Neuronal stem cell (in vitro differentiated cells): ENCODE results near the gene MSH3.

Experiments
- DNase-seq: peaks from one replicate; pipeline ENCODE4 v3.0.0-alpha.2; 2013; ENCODE audit warnings: low spot score
- H2AFZ ChIP-seq: one replicate; pipeline ENCODE4 v1.6.1; 2013; ENCODE audit warnings: mild to moderate bottlenecking, low read length, inconsistent platforms
- H2AK5ac ChIP-seq: 2 replicates; pipeline ENCODE4 v1.6.1; 2013; ENCODE audit warnings: low read depth, mild to moderate bottlenecking, inconsistent platforms, low read length, moderate library complexity, mixed read lengths
- H2BK120ac ChIP-seq: 2 replicates; pipeline ENCODE4 v1.6.1; 2013; ENCODE audit warnings: low read depth, mild to moderate bottlenecking, inconsistent platforms, low read length, moderate library complexity, mixed read lengths
- H2BK12ac ChIP-seq: one replicate; pipeline ENCODE4 v1.6.1; 2013; ENCODE audit warnings: low read length, inconsistent platforms
- H2BK15ac ChIP-seq: 2 replicates; pipeline ENCODE4 v1.6.1; 2013; ENCODE audit warnings: mild to moderate bottlenecking, low read length, inconsistent platforms, mixed read lengths
- H2BK5ac ChIP-seq: one replicate; pipeline ENCODE4 v1.6.1; 2013; ENCODE audit warnings: inconsistent platforms, mild to moderate bottlenecking, low read length, moderate library complexity
- H3K14ac ChIP-seq: one replicate; pipeline ENCODE4 v1.6.1; 2013; ENCODE audit warnings: low read length, inconsistent platforms
- H3K18ac ChIP-seq: 2 replicates; pipeline ENCODE4 v1.6.1; 2013; ENCODE audit warnings: low read length, inconsistent platforms
- H3K23ac ChIP-seq: 2 replicates; pipeline ENCODE4 v1.6.1; 2013; ENCODE audit warnings: low read depth, mild to moderate bottlenecking, mixed read lengths, low read length, inconsistent platforms; ENCODE audit not compliant: poor library complexity
- H3K27ac ChIP-seq: replicated peaks from 3 replicates; pipeline ENCODE4 v1.5.1; 2013; ENCODE audit warnings: low read length, inconsistent platforms
- H3K27me3 ChIP-seq, 3 experiments: 2 replicates each; pipeline ENCODE4 v1.6.1; 2013; ENCODE audit warnings: low read length in 3 of 3, mild to moderate bottlenecking in 2 of 3, inconsistent platforms in 1 of 3, low read depth in 1 of 3, mixed read lengths in 1 of 3, moderate library complexity in 1 of 3; ENCODE audit not compliant: control insufficient read depth in 3 of 3, insufficient read depth in 3 of 3
- H3K36me3 ChIP-seq, 2 donors: replicated peaks in 1 of 2; 2 replicates each; pipeline ENCODE4 v1.6.1; 2013; ENCODE audit warnings: low read length in 2 of 2; ENCODE audit not compliant: control insufficient read depth in 2 of 2, insufficient read depth in 2 of 2
- H3K4ac ChIP-seq: 2 replicates; pipeline ENCODE4 v1.6.1; 2013; ENCODE audit warnings: inconsistent platforms, mild to moderate bottlenecking, low read length, moderate library complexity
- H3K4me1 ChIP-seq, 2 donors: 1 replicate in 1 of 2; 2 replicates in 1 of 2; pipeline ENCODE4 v1.6.1; 2013; ENCODE audit warnings: low read length in 2 of 2, low read depth in 1 of 2; ENCODE audit not compliant: control insufficient read depth in 2 of 2, insufficient read depth in 1 of 2
- H3K4me2 ChIP-seq: one replicate; pipeline ENCODE4 v1.6.1; 2013; ENCODE audit warnings: mild to moderate bottlenecking, low read length, inconsistent platforms; ENCODE audit not compliant: insufficient read depth, poor library complexity, severe bottlenecking
- H3K4me3 ChIP-seq, 2 donors: 2 replicates each; pipeline ENCODE4 v1.5.1; 2013; ENCODE audit warnings: low read length in 2 of 2, mild to moderate bottlenecking in 2 of 2, inconsistent platforms in 1 of 2, moderate library complexity in 1 of 2
- H3K79me1 ChIP-seq: one replicate; pipeline ENCODE4 v1.6.1; 2013; ENCODE audit warnings: low read depth, mild to moderate bottlenecking, inconsistent platforms, low read length, moderate library complexity
- H3K9ac ChIP-seq: one replicate; pipeline ENCODE4 v1.6.1; 2013; ENCODE audit warnings: mild to moderate bottlenecking, low read depth, low read length, inconsistent platforms; ENCODE audit not compliant: poor library complexity
- H3K9me3 ChIP-seq, 2 donors: replicated peaks in 1 of 2; 2 replicates each; pipeline versions ENCODE3 to v1.6.1; 2013; ENCODE audit warnings: low read length in 2 of 2, mild to moderate bottlenecking in 2 of 2, inconsistent platforms in 1 of 2, low read depth in 1 of 2, mixed read lengths in 1 of 2, moderate library complexity in 1 of 2; ENCODE audit not compliant: control insufficient read depth in 2 of 2, insufficient read depth in 1 of 2
- H4K8ac ChIP-seq: one replicate; pipeline ENCODE4 v1.6.1; 2013; ENCODE audit warnings: low read depth, mild to moderate bottlenecking, inconsistent platforms, low read length, moderate library complexity
- H4K91ac ChIP-seq: one replicate; pipeline ENCODE4 v1.6.1; 2013; ENCODE audit warnings: low read length, low read depth, mild to moderate bottlenecking, inconsistent platforms; ENCODE audit not compliant: poor library complexity
- WGBS, 2 donors: extraction: QIAGEN DNeasy Blood & Tissue Kit; methylation state at CpG; one replicate each; pipeline ENCODE4 v1.1.7; 2013; ENCODE audit warnings: missing lambda C conversion rate in 2 of 2, mixed read lengths in 1 of 2; ENCODE audit not compliant: insufficient read length in 2 of 2, insufficient replicate concordance in 1 of 2; ENCODE audit errors: extremely low coverage in 2 of 2; 5-methylcytosine and 5-hydroxymethylcytosine counted together

The MSH3 gene

GRCh38 chr5:80763211-80763610 lies 108.8 kb downstream of the MSH3 start:
- DNase-seq: no peak
- H2BK120ac ChIP-seq: no peak overlapping the region
- H2BK5ac ChIP-seq: no peak overlapping the region
- H4K91ac ChIP-seq: no peak overlapping the region
- H3K4ac ChIP-seq: no peak overlapping the region
- no CpG with 5 or more reads among the region's 3 CpGs for WGBS, 2 donors
- H3K9ac ChIP-seq: no peak overlapping the region
- H3K36me3 ChIP-seq: peaks cover 0 to 24% of the 10 kb centered on the region in 2 donors
- H4K8ac ChIP-seq: no peak overlapping the region
- H3K4me3 ChIP-seq: no peak overlapping the region
- H3K14ac ChIP-seq: no peak overlapping the region
- H3K79me1 ChIP-seq: no peaks in the 10 kb centered on the region
- no peak overlapping the region for H2BK15ac ChIP-seq
- no peak overlapping the region for H3K27ac ChIP-seq
- no peak overlapping the region for H3K4me2 ChIP-seq
- no peak overlapping the region for H3K18ac ChIP-seq
- H3K23ac ChIP-seq: no peak overlapping the region
- H3K9me3 ChIP-seq: no peaks in the 10 kb centered on the region
- H2AFZ ChIP-seq: no peak overlapping the region
- H3K4me1 ChIP-seq: peaks cover 0 to 6% of the 10 kb centered on the region in 2 donors
- no peak overlapping the region for H2AK5ac ChIP-seq
- H2BK12ac ChIP-seq: no peak overlapping the region
- H3K27me3 ChIP-seq: no peaks in the 10 kb centered on the region

DNA sequence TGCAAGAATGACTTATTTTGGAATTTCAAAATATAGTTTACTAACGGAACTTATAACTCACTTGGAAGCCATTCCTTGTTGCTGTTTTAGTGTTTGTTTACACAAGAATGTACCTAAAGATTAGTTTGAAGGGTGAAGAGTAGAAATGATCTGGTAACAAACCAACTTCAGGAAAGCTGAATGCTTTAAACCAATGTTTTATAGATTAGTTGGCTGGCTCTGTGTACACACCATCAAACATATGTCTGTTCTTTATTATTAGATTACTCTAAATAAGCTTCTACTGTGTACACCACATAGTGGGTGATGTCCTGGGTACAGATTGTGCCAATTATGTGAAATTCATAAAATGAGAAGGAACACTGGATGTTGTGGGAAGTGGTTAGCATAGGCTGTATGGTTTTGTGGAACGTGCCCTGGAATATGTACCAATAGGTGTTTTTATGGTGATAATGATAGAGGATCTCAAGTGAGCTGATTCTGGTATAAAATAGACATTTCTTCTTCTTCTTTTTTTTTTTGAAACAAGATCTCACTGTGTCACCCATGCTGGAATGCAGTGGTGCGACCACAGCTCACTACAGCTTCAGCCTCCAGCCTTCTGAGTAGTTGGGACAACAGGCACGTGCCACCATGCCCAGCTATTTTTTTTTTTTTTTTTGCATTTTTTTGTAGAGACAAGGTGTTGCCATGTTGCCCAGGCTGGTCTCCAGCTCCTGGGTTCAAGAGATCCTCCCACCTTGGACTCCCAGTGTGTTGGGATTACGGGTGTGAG lies 109.6 kb downstream of the MSH3 start:
- Histone ChIP-seq H2BK5ac (no peak overlapping the region), H3K27me3 (no peaks in the 10 kb centered on the region), H3K9ac (no peak overlapping the region), H3K27ac (no peak overlapping the region), H2AFZ (no peak overlapping the region), H3K4me2 (no peak overlapping the region), H3K4me3 (no peak overlapping the region), H3K4ac (no peak overlapping the region), H2BK15ac (no peak overlapping the region), H3K79me1 (no peaks in the 10 kb centered on the region), H2BK12ac (no peak overlapping the region), H2AK5ac (no peak overlapping the region), H4K91ac (no peak overlapping the region), H3K14ac (no peak overlapping the region), H3K23ac (no peak overlapping the region), H3K18ac (no peak overlapping the region), H4K8ac (no peak overlapping the region), H2BK120ac (no peak overlapping the region), H3K4me1 (peaks cover 0 to 6% of the 10 kb centered on the region in 2 donors), H3K36me3 (peaks cover 0 to 27% of the 10 kb centered on the region in 2 donors), H3K9me3 (no peaks in the 10 kb centered on the region)
- WGBS, 2 donors: no CpG with 5 or more reads among the region's 5 CpGs
- DNase-seq: no peak

DNA sequence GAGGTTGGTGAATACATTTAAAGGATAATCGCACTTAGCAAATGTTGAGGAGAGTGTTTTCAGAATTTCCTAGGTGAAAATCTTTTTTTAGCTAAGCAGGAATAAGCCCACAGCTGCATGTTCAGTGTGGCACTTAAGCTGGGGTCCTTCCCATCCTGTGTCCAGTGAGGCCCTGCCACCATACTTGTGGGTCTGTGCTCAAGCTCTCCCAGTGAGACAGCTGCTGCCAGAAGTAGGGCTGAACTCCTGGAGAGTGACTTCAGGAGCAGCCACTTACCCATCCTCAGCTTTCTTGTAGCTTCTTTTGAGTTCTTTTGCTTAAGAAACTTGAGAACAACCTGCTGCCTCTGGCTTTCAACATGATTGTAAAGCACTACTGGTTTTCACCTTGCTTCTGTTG lies 110.3 kb downstream of the MSH3 start:
- H3K4me3 ChIP-seq: no peak overlapping the region
- no peak overlapping the region for H3K4ac ChIP-seq
- no peak overlapping the region for H2AFZ ChIP-seq
- H2BK5ac ChIP-seq: no peak overlapping the region
- DNase-seq: no peak
- peaks cover 0 to 4% of the 10 kb centered on the region in 2 donors for H3K4me1 ChIP-seq
- no peak overlapping the region for H3K27ac ChIP-seq
- no peak overlapping the region for H4K8ac ChIP-seq
- WGBS, 2 donors: no CpG with 5 or more reads among the region's 1 CpG
- no peak overlapping the region for H3K14ac ChIP-seq
- H3K36me3 ChIP-seq: peaks cover 0 to 27% of the 10 kb centered on the region in 2 donors
- no peaks in the 10 kb centered on the region for H3K79me1 ChIP-seq
- H3K4me2 ChIP-seq: no peak overlapping the region
- H3K18ac ChIP-seq: no peak overlapping the region
- no peak overlapping the region for H2BK15ac ChIP-seq
- no peak overlapping the region for H4K91ac ChIP-seq
- no peaks in the 10 kb centered on the region for H3K9me3 ChIP-seq
- no peak overlapping the region for H2BK12ac ChIP-seq
- H3K27me3 ChIP-seq: no peaks in the 10 kb centered on the region
- H3K23ac ChIP-seq: no peak overlapping the region
- no peak overlapping the region for H2BK120ac ChIP-seq
- no peak overlapping the region for H3K9ac ChIP-seq
- H2AK5ac ChIP-seq: no peak overlapping the region

DNA sequence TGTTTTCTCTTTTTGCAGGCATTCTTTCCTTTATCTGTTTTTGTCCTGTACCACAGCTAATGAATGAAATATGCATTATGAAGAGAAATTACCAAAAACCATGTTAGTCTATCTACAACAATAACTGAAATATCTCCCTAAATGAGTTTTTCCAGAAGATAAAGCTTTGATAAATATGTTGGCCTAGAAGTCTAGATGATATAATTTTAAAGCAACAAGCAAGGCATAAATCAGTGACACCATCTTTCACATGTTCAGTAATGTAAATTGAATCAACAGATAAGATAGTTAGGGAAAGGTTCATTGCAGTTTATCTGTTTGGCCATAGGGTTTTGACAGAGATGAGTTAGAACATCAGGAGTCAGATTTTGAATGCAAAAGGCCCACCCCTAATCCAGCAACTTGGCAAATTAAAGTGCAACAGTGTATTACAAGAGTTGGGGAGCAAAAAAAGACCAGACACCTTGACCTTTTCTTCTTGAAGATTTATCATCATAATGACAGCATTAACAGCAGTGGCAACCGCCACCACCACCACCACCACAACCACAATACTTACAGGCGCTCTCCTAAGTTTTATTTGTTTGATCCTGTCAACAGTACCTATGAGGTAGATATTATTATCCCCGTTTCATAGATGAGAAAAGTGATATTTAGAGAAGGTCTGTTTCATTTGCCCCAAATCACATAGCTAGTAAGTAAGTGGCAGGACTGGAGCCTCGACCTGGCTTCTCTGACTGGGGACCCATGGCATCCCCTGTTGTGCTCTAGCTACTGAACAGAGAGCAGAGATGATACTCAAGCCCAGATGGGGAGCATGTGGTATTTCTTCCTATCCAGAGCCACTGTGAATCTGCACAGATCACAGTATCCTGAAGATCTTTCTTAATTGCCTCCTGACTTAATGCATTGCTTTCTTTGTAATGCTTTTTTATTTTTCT lies 123.2 kb downstream of the MSH3 start:
- Histone ChIP-seq H3K9ac (no peak overlapping the region), H3K27me3 (no peaks in the 10 kb centered on the region)
- no CpG with 5 or more reads among the region's 4 CpGs for WGBS, 2 donors

More for the DNA sequence above, 123.2 kb downstream of the MSH3 start:
- Histone ChIP-seq H3K27ac (no peak overlapping the region), H3K18ac (no peak overlapping the region), H3K14ac (no peak overlapping the region), H2AFZ (no peak overlapping the region), H3K79me1 (no peaks in the 10 kb centered on the region), H2AK5ac (no peak overlapping the region), H3K23ac (no peak overlapping the region), H3K9me3 (no peaks in the 10 kb centered on the region), H2BK12ac (no peak overlapping the region), H4K8ac (no peak overlapping the region), H3K4ac (no peak overlapping the region), H3K4me3 (no peak overlapping the region), H4K91ac (no peak overlapping the region), H3K36me3 (peaks cover 1 to 33% of the 10 kb centered on the region in 2 donors), H2BK120ac (no peak overlapping the region), H2BK5ac (no peak overlapping the region), H3K4me1 (no peaks in the 10 kb centered on the region), H2BK15ac (no peak overlapping the region), H3K4me2 (no peak overlapping the region)
- DNase-seq: no peak
